Brain microvascular endothelial cell (primary cell): Measurements from ENCODE around the gene AGBL1.

Source experiments
- DNase-seq: peaks from one replicate; pipeline ENCODE4 v3.0.0-alpha.2; 2020
- H3K27ac ChIP-seq: fragments of 250-450 bp; sonication (Bioruptor Pico); 2 replicates; pipeline ENCODE4 v1.5.1; 2020; ENCODE audit warnings: mild to moderate bottlenecking, moderate library complexity
- H3K27me3 ChIP-seq: fragments of 250-450 bp; sonication (Bioruptor Pico); replicated peaks from 2 replicates; pipeline ENCODE4 v1.5.1; 2020; ENCODE audit warnings: mild to moderate bottlenecking
- H3K36me3 ChIP-seq: fragments of 250-450 bp; sonication (Bioruptor Pico); replicated peaks from 2 replicates; pipeline ENCODE4 v1.5.1; 2020; ENCODE audit warnings: mild to moderate bottlenecking
- H3K4me3 ChIP-seq: 2 replicates; pipeline ENCODE4 v1.5.1; 2011; ENCODE audit warnings: low read depth, mild to moderate bottlenecking, control low read depth, low read length, moderate library complexity
- CTCF ChIP-seq: IDR thresholded peaks from 2 replicates; pipeline ENCODE4 v1.5.1; 2011; ENCODE audit warnings: low read depth, mild to moderate bottlenecking, moderate library complexity, low read length, control low read depth, inconsistent platforms; ENCODE audit errors: missing control alignments
- in situ Hi-C: cut with HindIII; loops from 2 replicates; pipeline ENCODE4 v1.10.0; 2017; ENCODE audit warnings: low sequenced_read_pairs, low pct_ligation_motif_present

AGBL1 gene

GRCh38 chr15:86061581-86061980 lies 18.1 kb upstream of the AGBL1 start:
- in situ Hi-C loops: no loop called here
- DNase-seq: no peak
- TF ChIP-seq CTCF: no peak
- Histone ChIP-seq H3K36me3 (no peaks in the 10 kb centered on the region), H3K27me3 (no peaks in the 10 kb centered on the region), H3K4me3 (no peak overlapping the region), H3K27ac (no peak overlapping the region)

GRCh38 chr15:86062646-86063243 lies 16.9 kb upstream of the AGBL1 start:
- DNase-seq: no peak
- Histone ChIP-seq H3K27me3 (no peaks in the 10 kb centered on the region), H3K27ac (no peak overlapping the region), H3K4me3 (no peak overlapping the region), H3K36me3 (no peaks in the 10 kb centered on the region)
- in situ Hi-C loops: no loop called here
- TF ChIP-seq CTCF: no peak

DNA sequence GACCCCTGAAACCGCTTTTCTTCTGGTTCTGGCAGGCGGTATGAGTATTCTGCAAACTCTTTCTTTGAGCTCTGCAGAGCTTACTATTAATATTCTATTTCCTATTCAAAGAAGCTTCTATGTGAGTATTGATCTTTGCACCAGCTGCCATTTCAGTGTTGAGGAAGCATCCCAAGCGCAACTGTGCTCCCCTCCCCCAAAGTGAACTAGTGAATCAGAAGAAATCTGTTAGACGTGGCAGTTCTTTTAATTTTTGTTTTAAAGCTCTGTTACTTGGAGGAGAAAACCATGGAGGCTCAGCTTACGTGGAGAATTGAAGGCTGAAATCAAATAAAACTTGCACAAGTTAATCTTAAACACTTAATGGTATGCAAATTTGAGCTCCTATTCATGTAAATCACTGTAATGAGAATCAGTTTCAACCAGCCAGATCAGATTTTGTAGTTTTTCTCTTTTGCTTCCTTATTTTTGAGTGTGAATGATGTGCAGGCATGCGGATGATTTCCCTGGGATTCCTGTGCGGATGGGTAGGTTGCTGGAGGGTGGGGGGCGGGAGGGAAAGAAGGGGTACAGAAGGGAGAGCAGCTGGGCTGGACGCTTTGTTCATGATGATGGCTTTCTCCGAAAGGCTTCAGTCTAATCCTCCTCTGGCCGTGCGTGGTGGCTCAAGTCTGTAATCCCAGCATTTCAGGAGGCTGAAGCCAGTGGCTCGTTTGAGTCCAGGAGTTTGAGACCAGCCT lies 16.1 kb upstream of the AGBL1 start:
- no peaks in the 10 kb centered on the region for H3K36me3 ChIP-seq
- no peak for TF ChIP-seq CTCF
- H3K27ac ChIP-seq: no peak overlapping the region
- in situ Hi-C loops: no loop called here
- H3K27me3 ChIP-seq: no peaks in the 10 kb centered on the region
- DNase-seq: no peak
- H3K4me3 ChIP-seq: no peak overlapping the region

GRCh38 chr15:86064326-86064725 lies 15.3 kb upstream of the AGBL1 start:
- no peaks in the 10 kb centered on the region for H3K36me3 ChIP-seq
- no peak for TF ChIP-seq CTCF

GRCh38 chr15:86066174-86066834 lies 13.4 kb upstream of the AGBL1 start:
- TF ChIP-seq CTCF: no peak
- in situ Hi-C loops: no loop called here
- Histone ChIP-seq H3K27me3 (no peaks in the 10 kb centered on the region), H3K27ac (no peak overlapping the region), H3K4me3 (no peak overlapping the region), H3K36me3 (no peaks in the 10 kb centered on the region)
- no peak for DNase-seq

More at GRCh38 chr15:86064326-86064725, 15.3 kb upstream of the AGBL1 start:
- Histone ChIP-seq H3K27ac (no peak overlapping the region), H3K4me3 (no peak overlapping the region), H3K27me3 (no peaks in the 10 kb centered on the region)
- in situ Hi-C loops: no loop called here
- DNase-seq: no peak
